Measurements from ENCODE around the gene TRPV5. TPM values are rescaled to one million over a fixed set of nuclear protein-coding genes. Genes with fewer than 3 reads are reported as not detected.

The TRPV5 gene
- total and polyA plus RNA-seq, 2 experiments from 2014 or later: not detected

DNA sequence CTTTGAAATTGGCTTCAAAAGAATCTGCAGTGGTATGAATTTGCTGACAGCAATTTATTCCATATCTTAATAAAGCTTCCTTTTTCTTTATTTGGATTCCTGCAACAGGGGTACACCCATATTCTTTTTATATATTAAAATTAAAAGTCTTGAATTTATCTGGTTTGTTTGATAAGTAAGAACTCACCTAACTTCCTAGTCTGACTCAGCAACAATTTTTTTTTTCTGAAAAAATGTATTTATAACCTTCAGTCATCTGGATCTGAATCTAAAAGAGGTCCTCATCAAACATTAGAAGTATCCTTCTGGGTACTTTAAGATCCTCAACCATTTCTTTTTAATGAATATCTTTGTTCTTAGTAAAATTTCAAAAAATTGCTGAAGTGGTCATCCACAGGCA lies 74.1 kb downstream of the TRPV5 start:
- Histone ChIP-seq H3K27me3 (replicated peaks; ENCODE audit: insufficient read depth) (peaks cover 13% of the 10 kb centered on the region), H3K4me3 (no peak overlapping the region), H2AFZ (no peak overlapping the region), H3F3A (ENCODE audit: insufficient read depth) (0 out of 2 replicates have a peak, but pooled peaks cover 5% of the 10 kb centered on the region), H3K79me2 (ENCODE audit: insufficient read depth) (no peaks in the 10 kb centered on the region), H3K36me3 (ENCODE audit: low read depth) (no peaks in the 10 kb centered on the region), H3K9me3 (ENCODE audit: low read depth) (no peaks in the 10 kb centered on the region), H3K9me2 (ENCODE audit: insufficient read depth) (no peaks in the 10 kb centered on the region), H3K4me2 (ENCODE audit: unreplicated experiment) (no peak overlapping the region), H3K27ac (no peak overlapping the region), H3K9ac (no peak overlapping the region), H3K4me1 (ENCODE audit: insufficient read depth) (no peaks in the 10 kb centered on the region), H4K20me1 (ENCODE audit: insufficient read depth) (no peaks in the 10 kb centered on the region)
- TF ChIP-seq EZH2phosphoT487 (IDR thresholded peaks at IDR 0.05; ENCODE audit: insufficient read depth, low read depth): no peak
- TF ChIP-seq EZH2 (IDR thresholded peaks at IDR 0.05; ENCODE audit: insufficient read depth, poor library complexity, severe bottlenecking): no peak
- in situ Hi-C loops (cut with MboI): no loop called here
- DNase-seq: no peak

Other genes with a start within 250 kb of the TRPV5 start
- gene PRSS1, start 184.3 kb downstream of the TRPV5 start, total RNA-seq (2014; rRNA removed; shearing (Covaris generic)): not detected in 2 replicates
- not detected in 2 replicates for gene PRSS1, start 184.3 kb downstream of the TRPV5 start, polyA plus RNA-seq (2016; fragmentation: Nextera tagmentation; extraction: Ambion mirVana)
- not detected in 2 replicates for gene PRSS2, start 162.8 kb downstream of the TRPV5 start, total RNA-seq (2014; rRNA removed; shearing (Covaris generic))
- gene PRSS2, start 162.8 kb downstream of the TRPV5 start, polyA plus RNA-seq (2016; fragmentation: Nextera tagmentation; extraction: Ambion mirVana): not detected in 2 replicates
- 0.11 and 0.13 TPM in 2 replicates for gene EPHB6, start 78.7 kb downstream of the TRPV5 start, total RNA-seq (2014; rRNA removed; shearing (Covaris generic))
- gene EPHB6, start 78.7 kb downstream of the TRPV5 start, polyA plus RNA-seq (2016; fragmentation: Nextera tagmentation; extraction: Ambion mirVana): 0.98 and 1.2 TPM in 2 replicates
- gene TRPV6, start 48.0 kb downstream of the TRPV5 start, total RNA-seq (2014; rRNA removed; shearing (Covaris generic)): not detected in 2 replicates
- not detected in 2 replicates for gene TRPV6, start 48.0 kb downstream of the TRPV5 start, polyA plus RNA-seq (2016; fragmentation: Nextera tagmentation; extraction: Ambion mirVana)
- not detected in 2 replicates for gene LLCFC1, start 5.7 kb upstream of the TRPV5 start, total RNA-seq (2014; rRNA removed; shearing (Covaris generic))
- gene LLCFC1, start 5.7 kb upstream of the TRPV5 start, polyA plus RNA-seq (2016; fragmentation: Nextera tagmentation; extraction: Ambion mirVana): not detected in 2 replicates
- gene KEL, start 28.6 kb upstream of the TRPV5 start, total RNA-seq (2014; rRNA removed; shearing (Covaris generic)): not detected in 2 replicates
- not detected in 2 replicates for gene KEL, start 28.6 kb upstream of the TRPV5 start, polyA plus RNA-seq (2016; fragmentation: Nextera tagmentation; extraction: Ambion mirVana)
- gene OR9A2, start 93.4 kb upstream of the TRPV5 start, total RNA-seq (2014; rRNA removed; shearing (Covaris generic)): not detected in 2 replicates
- gene OR9A2, start 93.4 kb upstream of the TRPV5 start, polyA plus RNA-seq (2016; fragmentation: Nextera tagmentation; extraction: Ambion mirVana): not detected in 2 replicates
- not detected in 2 replicates for gene OR6V1, start 118.6 kb upstream of the TRPV5 start, total RNA-seq (2014; rRNA removed; shearing (Covaris generic))
- gene OR6V1, start 118.6 kb upstream of the TRPV5 start, polyA plus RNA-seq (2016; fragmentation: Nextera tagmentation; extraction: Ambion mirVana): not detected in 2 replicates
- gene PIP, start 198.3 kb upstream of the TRPV5 start, total RNA-seq (2014; rRNA removed; shearing (Covaris generic)): not detected in 2 replicates
- not detected in 2 replicates for gene PIP, start 198.3 kb upstream of the TRPV5 start, polyA plus RNA-seq (2016; fragmentation: Nextera tagmentation; extraction: Ambion mirVana)
- not detected in 2 replicates for gene TAS2R39, start 249.7 kb upstream of the TRPV5 start, total RNA-seq (2014; rRNA removed; shearing (Covaris generic))
- not detected in 2 replicates for gene TAS2R39, start 249.7 kb upstream of the TRPV5 start, polyA plus RNA-seq (2016; fragmentation: Nextera tagmentation; extraction: Ambion mirVana)